ENCODE data around the gene CHRM4. TPM values are rescaled to one million over a fixed set of nuclear protein-coding genes. Genes with fewer than 3 reads are reported as not detected.
A peak's percentile ranks its signal among the peaks of the same experiment; 100 is the strongest.

CHRM4 gene
- total RNA-seq, 1 donor from 2014 or later, result not detected

GRCh38 chr11:46366661-46367161, 24.9 kb downstream of the CHRM4 start:
- H3K36me3 ChIP-seq, result peaks cover 43% of the 10 kb centered on the region

GRCh38 chr11:46366260-46366659, 25.3 kb downstream of the CHRM4 start:
- DNase-seq (peak; percentile 43), ATAC-seq (no peak)
- no peak for TF ChIP-seq CTCF (IDR thresholded peaks at IDR 0.05)
- no peak overlapping the region for H3K27ac ChIP-seq
- intact Hi-C loops (cut with DNase I), result no loop called here
- H3K9me3 ChIP-seq, result no peaks in the 10 kb centered on the region
- H3K36me3 ChIP-seq, result peaks cover 38% of the 10 kb centered on the region
- H3K4me3 ChIP-seq, result no peak overlapping the region
- H3K4me1 ChIP-seq, result peaks cover 43% of the 10 kb centered on the region
- no peaks in the 10 kb centered on the region for H3K27me3 ChIP-seq (ENCODE audit: low read depth)

More at GRCh38 chr11:46366661-46367161, 24.9 kb downstream of the CHRM4 start:
- H3K27me3 ChIP-seq (ENCODE audit: low read depth), result no peaks in the 10 kb centered on the region
- peaks cover 38% of the 10 kb centered on the region for H3K4me1 ChIP-seq
- TF ChIP-seq CTCF (IDR thresholded peaks at IDR 0.05), result no peak
- intact Hi-C loops (cut with DNase I), result no loop called here
- H3K9me3 ChIP-seq, result no peaks in the 10 kb centered on the region
- H3K4me3 ChIP-seq, result no peak overlapping the region
- DNase-seq, result no peak
- H3K27ac ChIP-seq, result peak overlapping the region; percentile 13
- ATAC-seq, result no peak

GRCh38 chr11:46364791-46365190, 26.8 kb downstream of the CHRM4 start:
- Histone ChIP-seq H3K27me3 (ENCODE audit: low read depth) (no peaks in the 10 kb centered on the region), H3K9me3 (no peaks in the 10 kb centered on the region), H3K4me3 (no peak overlapping the region), H3K36me3 (peaks cover 24% of the 10 kb centered on the region), H3K27ac (no peak overlapping the region), H3K4me1 (peaks cover 54% of the 10 kb centered on the region)
- DNase-seq, result peak; percentile 32
- intact Hi-C loops (cut with DNase I), result no loop called here
- no peak for TF ChIP-seq CTCF (IDR thresholded peaks at IDR 0.05)
- ATAC-seq, result no peak

GRCh38 chr11:46364056-46364455, 27.5 kb downstream of the CHRM4 start:
- no peak for TF ChIP-seq CTCF (IDR thresholded peaks at IDR 0.05)
- no peaks in the 10 kb centered on the region for H3K9me3 ChIP-seq
- no peak overlapping the region for H3K4me3 ChIP-seq
- peak overlapping the region; percentile 89 for H3K27ac ChIP-seq
- peaks cover 54% of the 10 kb centered on the region for H3K4me1 ChIP-seq
- ATAC-seq, result no peak
- peaks cover 19% of the 10 kb centered on the region for H3K36me3 ChIP-seq
- H3K27me3 ChIP-seq (ENCODE audit: low read depth), result no peaks in the 10 kb centered on the region
- DNase-seq, result no peak
- intact Hi-C loops (cut with DNase I), result no loop called here

GRCh38 chr11:46363455-46364005, 28.0 kb downstream of the CHRM4 start:
- Histone ChIP-seq H3K27ac (peak overlapping the region; percentile 89), H3K9me3 (no peaks in the 10 kb centered on the region), H3K27me3 (ENCODE audit: low read depth) (no peaks in the 10 kb centered on the region), H3K4me3 (no peak overlapping the region), H3K4me1 (peaks cover 54% of the 10 kb centered on the region), H3K36me3 (peaks cover 13% of the 10 kb centered on the region)
- DNase-seq, result no peak
- intact Hi-C loops (cut with DNase I), result no loop called here
- peak; percentile 18 for TF ChIP-seq CTCF (IDR thresholded peaks at IDR 0.05)
- ATAC-seq, result peak; percentile 11 to 22

Data from lower lobe of right lung (tissue), 2 donors.